H1 (cell line): ENCODE measurements around the gene OR10A6. TPM values are rescaled to one million over a fixed set of nuclear protein-coding genes. Genes with fewer than 3 reads are reported as not detected.

ENCODE experiments used
- CTCF ChIA-PET: fragments of 300-600 bp; sonication (Branson Sonifier 250); formaldehyde crosslinking; loops from one replicate; lab custom pipeline; 2021; ENCODE audit not compliant: partially characterized antibody; lab: Charles Lee
- POLR2A ChIA-PET: fragments of 300-600 bp; sonication (Branson Sonifier 250); formaldehyde crosslinking; loops from one replicate; lab custom pipeline; 2021; ENCODE audit warnings: inconsistent platforms; ENCODE audit not compliant: partially characterized antibody; lab: Charles Lee
- DNase-seq, 2 experiments: peaks; one replicate each; pipeline versions ENCODE4 v3.0.0 to v3.0.0-alpha.2; 2010 to 2022; ENCODE audit warnings: low spot score in 2 of 2, low read depth in 1 of 2, mixed read lengths in 1 of 2
- FAIRE-seq: peaks from 2 replicates; lab custom pipeline; 2011; peaks lifted over from hg19 to GRCh38; lab: Jason Lieb, UNC
- H2AFZ ChIP-seq: 2 replicates; pipeline ENCODE4 v1.8.1; 2012; ENCODE audit warnings: low read length, inconsistent platforms
- H2AK5ac ChIP-seq: 2 replicates; pipeline ENCODE4 v1.6.1; 2013; ENCODE audit warnings: low read depth, low read length
- H2BK120ac ChIP-seq: replicated peaks from 2 replicates; pipeline ENCODE3; 2013; ENCODE audit warnings: low read depth, low read length, inconsistent platforms
- H2BK12ac ChIP-seq: 2 replicates; pipeline ENCODE4 v1.6.1; 2013; ENCODE audit warnings: low read depth, low read length
- H2BK15ac ChIP-seq: 2 replicates; pipeline ENCODE4 v1.6.1; 2013; ENCODE audit warnings: low read length
- H2BK20ac ChIP-seq: 2 replicates; pipeline ENCODE4 v1.6.1; 2013; ENCODE audit warnings: low read length
- H2BK5ac ChIP-seq: 2 replicates; pipeline ENCODE4 v1.6.1; 2013; ENCODE audit warnings: low read depth, low read length
- H3K14ac ChIP-seq: 2 replicates; pipeline ENCODE4 v1.6.1; 2013; ENCODE audit warnings: inconsistent platforms; ENCODE audit not compliant: insufficient read length
- H3K18ac ChIP-seq: 2 replicates; pipeline ENCODE4 v1.6.1; 2013; ENCODE audit warnings: low read length; ENCODE audit errors: extremely low read depth
- H3K23ac ChIP-seq: 2 replicates; pipeline ENCODE4 v1.6.1; 2013; ENCODE audit warnings: inconsistent platforms; ENCODE audit not compliant: insufficient read length
- H3K23me2 ChIP-seq: 2 replicates; pipeline ENCODE4 v1.6.1; 2013; ENCODE audit warnings: low read depth, low read length
- H3K27ac ChIP-seq: 2 replicates; pipeline ENCODE4 v1.6.1; 2011; ENCODE audit warnings: low read depth, low read length, inconsistent platforms
- H3K27me3 ChIP-seq, 4 experiments: replicated peaks in 1 of 4; 1 replicate in 1 of 4; 2 replicates in 3 of 4; pipeline versions ENCODE4 v1.6.1 to v1.8.1; 2011 to 2013; ENCODE audit warnings: low read length in 3 of 4, mild to moderate bottlenecking in 3 of 4, inconsistent platforms in 2 of 4, mixed read lengths in 2 of 4, moderate library complexity in 1 of 4; ENCODE audit not compliant: control insufficient read depth in 3 of 4, insufficient read depth in 3 of 4; ENCODE audit errors: extremely low read depth in 1 of 4
- H3K36me3 ChIP-seq, 4 experiments: 2 replicates each; pipeline versions ENCODE4 v1.6.1 to v1.8.1; 2011 to 2013; ENCODE audit warnings: mild to moderate bottlenecking in 4 of 4, low read length in 3 of 4, moderate library complexity in 2 of 4, control low read depth in 1 of 4, inconsistent platforms in 1 of 4; ENCODE audit not compliant: insufficient read depth in 4 of 4, control insufficient read depth in 2 of 4
- H3K4ac ChIP-seq: replicated peaks from 2 replicates; pipeline ENCODE3; 2013; ENCODE audit warnings: low read length, low read depth, mixed read lengths, inconsistent platforms; ENCODE audit not compliant: insufficient read length
- H3K4me1 ChIP-seq, 4 experiments: replicated peaks in 1 of 4; 1 replicate in 1 of 4; 2 replicates in 3 of 4; pipeline versions ENCODE4 v1.6.1 to v1.8.1; 2011 to 2013; ENCODE audit warnings: low read length in 3 of 4, inconsistent platforms in 2 of 4, mixed read lengths in 1 of 4; ENCODE audit not compliant: insufficient read depth in 4 of 4, control insufficient read depth in 3 of 4
- H3K4me2 ChIP-seq, 2 experiments: 2 replicates each; pipeline versions ENCODE4 v1.6.1 to v1.8.1; 2011 to 2013; ENCODE audit warnings: low read depth in 2 of 2, low read length in 2 of 2, control low read depth in 1 of 2, inconsistent platforms in 1 of 2, mild to moderate bottlenecking in 1 of 2; ENCODE audit not compliant: insufficient read depth in 1 of 2
- H3K4me3 ChIP-seq, 4 experiments: fragments of 200-600, 300-600 bp in 1 of 4; sonication (generic), shearing (Covaris generic), sonication (Bioruptor Twin) in 1 of 4; 2 replicates each; pipeline versions ENCODE4 v1.5.1 to v1.8.1; 2011 to 2016; ENCODE audit warnings: low read length in 4 of 4, low read depth in 3 of 4, control low read depth in 2 of 4, inconsistent platforms in 2 of 4, mild to moderate bottlenecking in 2 of 4, mixed read lengths in 1 of 4, moderate library complexity in 1 of 4; ENCODE audit not compliant: insufficient read depth in 2 of 4; ENCODE audit errors: extremely low read depth in 1 of 4
- H3K56ac ChIP-seq: replicated peaks from 2 replicates; pipeline ENCODE3; 2013; ENCODE audit warnings: low read depth, mild to moderate bottlenecking, mixed read lengths, low read length, inconsistent platforms; ENCODE audit not compliant: insufficient read length
- H3K79me1 ChIP-seq: 2 replicates; pipeline ENCODE4 v1.6.1; 2013; ENCODE audit warnings: low read depth, low read length, control low read depth
- H3K79me2 ChIP-seq, 2 experiments: 2 replicates each; pipeline versions ENCODE4 v1.6.1 to v1.8.1; 2012 to 2013; ENCODE audit warnings: low read length in 2 of 2, mild to moderate bottlenecking in 2 of 2, inconsistent platforms in 1 of 2; ENCODE audit not compliant: insufficient read depth in 2 of 2, control insufficient read depth in 1 of 2
- H3K9ac ChIP-seq, 4 experiments: replicated peaks in 1 of 4; 1 replicate in 1 of 4; 2 replicates in 3 of 4; pipeline versions ENCODE4 v1.6.1 to v1.8.1; 2011 to 2013; ENCODE audit warnings: low read depth in 3 of 4, low read length in 3 of 4, control low read depth in 2 of 4, mild to moderate bottlenecking in 2 of 4, moderate library complexity in 2 of 4, inconsistent platforms in 1 of 4; ENCODE audit errors: extremely low read depth in 1 of 4
- H3K9me3 ChIP-seq, 2 experiments: 2 replicates each; pipeline versions ENCODE4 v1.6.1 to v1.8.1; 2012 to 2013; ENCODE audit warnings: mild to moderate bottlenecking in 2 of 2, moderate library complexity in 2 of 2, control low read depth in 1 of 2, inconsistent platforms in 1 of 2, low read depth in 1 of 2, low read length in 1 of 2, mixed read lengths in 1 of 2; ENCODE audit not compliant: insufficient read depth in 2 of 2
- H4K20me1 ChIP-seq, 2 experiments: replicated peaks in 1 of 2; 2 replicates each; pipeline versions ENCODE3 to v1.8.1; 2011 to 2013; ENCODE audit warnings: inconsistent platforms in 2 of 2, low read length in 2 of 2, mild to moderate bottlenecking in 1 of 2; ENCODE audit not compliant: insufficient read depth in 2 of 2, control insufficient read depth in 1 of 2
- H4K5ac ChIP-seq: 2 replicates; pipeline ENCODE4 v1.6.1; 2013; ENCODE audit warnings: low read length, low read depth, mixed read lengths, inconsistent platforms; ENCODE audit not compliant: insufficient read length
- H4K8ac ChIP-seq: 2 replicates; pipeline ENCODE4 v1.8.0; 2013; ENCODE audit warnings: mild to moderate bottlenecking, moderate library complexity, low read length, inconsistent platforms; ENCODE audit not compliant: insufficient read depth; ENCODE audit errors: extremely low read depth
- H4K91ac ChIP-seq: replicated peaks from 2 replicates; pipeline ENCODE3; 2013; ENCODE audit warnings: low read length, mixed read lengths, inconsistent platforms; ENCODE audit not compliant: insufficient read length
- MAFK ChIP-seq: IDR thresholded peaks from 2 replicates; pipeline ENCODE4 v1.6.1; 2012; ENCODE audit warnings: low read depth, mild to moderate bottlenecking, improper control_type of control experiment, low read length
- SP2 ChIP-seq: IDR thresholded peaks from 2 replicates; pipeline ENCODE4 v1.6.1; 2012; ENCODE audit warnings: mild to moderate bottlenecking, low read length, inconsistent platforms
- SRF ChIP-seq: IDR thresholded peaks from 2 replicates; pipeline ENCODE4 v1.6.1; 2011; ENCODE audit warnings: mild to moderate bottlenecking, low read depth, low read length, moderate library complexity
- WGBS, 2 experiments: shearing (Covaris generic) in 1 of 2; methylation state at CpG; one replicate each; pipeline versions ENCODE4 v1.1.6 to v1.1.7; 2013 to 2015; ENCODE audit warnings: low lambda C conversion rate in 2 of 2, mixed read lengths in 2 of 2, inconsistent platforms in 1 of 2, low coverage in 1 of 2, missing lambda C conversion rate in 1 of 2; ENCODE audit not compliant: insufficient replicate concordance in 2 of 2, insufficient coverage in 1 of 2, insufficient read length in 1 of 2; ENCODE audit errors: extremely low coverage in 1 of 2, missing lambda C conversion rate in 1 of 2; 5-methylcytosine and 5-hydroxymethylcytosine counted together
- polyA plus RNA-seq, 7 experiments: library from polyadenylated mRNA; depleted of rRNA in 3 of 7; stranded (reverse) in 5 of 7; unstranded in 2 of 7; fragments of >200 nt in 5 of 7; fragments of 200-250 nt in 2 of 7; gene quantifications; 1 replicate in 5 of 7; 2 replicates in 1 of 7; 4 replicates in 1 of 7; pipeline versions ENCODE4 v1.2.1 to v1.2.3, GENCODE V29; 2011 to 2013; ENCODE audit warnings: missing spikeins in 2 of 7, mixed read lengths in 2 of 7
- total RNA-seq: library from RNA; stranded (reverse); fragmentation: NEBNext Ultra II Directional; extraction: Animal tissue kit (Norgen Biotek cat#: 25700); gene quantifications from 2 replicates; pipeline ENCODE4 v1.2.1, GENCODE V29; 2021

The OR10A6 gene
- total and polyA plus RNA-seq, 2 of the 8 experiments (the other 6 are each of a cell fraction or from before 2014, with no cell fraction given) = not detected

DNA sequence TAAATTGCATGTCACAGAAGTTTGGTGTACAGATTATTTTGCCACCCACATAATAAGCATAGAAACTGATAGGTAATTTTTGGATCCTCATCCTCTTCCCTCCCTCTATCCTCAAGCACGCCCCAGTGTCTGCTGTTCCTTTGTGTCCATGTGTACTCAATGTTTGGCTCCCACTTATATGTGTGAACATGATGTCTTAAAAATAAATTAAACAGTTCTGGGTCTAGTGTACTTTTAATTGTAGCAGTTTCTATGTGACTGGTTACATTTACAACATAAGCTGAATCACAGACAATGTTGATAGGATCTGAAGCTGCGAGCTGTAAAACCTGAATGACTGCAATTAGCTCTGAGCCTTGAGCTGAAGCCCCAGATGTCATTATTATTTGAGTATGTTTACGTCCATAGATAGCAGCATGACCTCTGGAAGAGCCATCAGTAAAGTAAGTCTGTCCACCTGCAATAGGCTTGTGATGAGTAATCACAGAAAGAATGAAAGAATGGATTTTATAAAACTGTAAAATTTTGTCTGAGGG, 29.7 kb downstream of the OR10A6 start:
- Histone ChIP-seq H4K20me1 (no peaks in the 10 kb centered on the region), H4K5ac (no peak overlapping the region), H4K8ac (no peak overlapping the region), H3K4ac (no peak overlapping the region), H3K79me2 (no peaks in the 10 kb centered on the region), H3K23ac (no peak overlapping the region), H2BK12ac (no peak overlapping the region), H3K9me3 (no peaks in the 10 kb centered on the region), H2AK5ac (no peak overlapping the region), H2AFZ (no peak overlapping the region), H3K4me2 (no peak overlapping the region), H3K9ac (no peak overlapping the region), H3K18ac (no peak overlapping the region), H3K36me3 (peaks cover 0 to 8% (median 2%) of the 10 kb centered on the region in 4 experiments; a peak in 2 of 8 replicates), H3K79me1 (no peaks in the 10 kb centered on the region), H2BK5ac (no peak overlapping the region), H3K4me3 (no peak overlapping the region), H2BK20ac (no peak overlapping the region), H2BK15ac (no peak overlapping the region), H3K27me3 (no peaks in the 10 kb centered on the region), H3K23me2 (no peaks in the 10 kb centered on the region), H3K27ac (no peak overlapping the region), H3K4me1 (peaks cover 0 to 11% (median 6%) of the 10 kb centered on the region in 4 experiments; a peak in 5 of 7 replicates), H3K56ac (no peak overlapping the region), H4K91ac (no peak overlapping the region), H3K14ac (no peak overlapping the region), H2BK120ac (no peak overlapping the region)
- CTCF ChIA-PET = interaction anchor here (0.8 to 7.3 kb wide), 5 partner anchors 9 to 198 kb away, joined by 3 to 127 read pairs (median 7); partner anchors contain the start of gene EIF3F
- FAIRE-seq (no peak), DNase-seq (no peak)
- POLR2A ChIA-PET = interaction anchor here (1.3 to 3.2 kb wide), 4 partner anchors 9 to 90 kb away, joined by 3 to 9 read pairs (median 6); partner anchors contain the start of gene EIF3F
- 89% methylated on average over 3 of the region's 3 CpGs; no CpG with 5 or more reads in 1 of the 2 experiments for WGBS, 2 experiments
- TF ChIP-seq SP2 = no peak
- TF ChIP-seq SRF = no peak
- TF ChIP-seq MAFK = no peak
